Stimulated activated CD8-positive, alpha-beta memory T cell treated with anti-CD3 and anti-CD28 coated beads, Interleukin-12 subunit alpha, Interleukin-12 subunit beta, amount 100 ng/mL, for 4 hours (primary cell): ENCODE measurements around the gene MRPS2.
"Not testable (repeated sequence)": the region's sequence is repeated elsewhere in the genome, so short reads cannot be mapped to it uniquely, and the experiment has no call there.

Source experiments
- DNase-seq: peaks from one replicate; pipeline ENCODE4 v3.0.0-alpha.2; 2020; ENCODE audit warnings: low read depth

The MRPS2 gene

GRCh38 chr9:135514342-135515082 is 14.0 kb downstream of the MRPS2 start:
- DNase-seq = no peak

DNA sequence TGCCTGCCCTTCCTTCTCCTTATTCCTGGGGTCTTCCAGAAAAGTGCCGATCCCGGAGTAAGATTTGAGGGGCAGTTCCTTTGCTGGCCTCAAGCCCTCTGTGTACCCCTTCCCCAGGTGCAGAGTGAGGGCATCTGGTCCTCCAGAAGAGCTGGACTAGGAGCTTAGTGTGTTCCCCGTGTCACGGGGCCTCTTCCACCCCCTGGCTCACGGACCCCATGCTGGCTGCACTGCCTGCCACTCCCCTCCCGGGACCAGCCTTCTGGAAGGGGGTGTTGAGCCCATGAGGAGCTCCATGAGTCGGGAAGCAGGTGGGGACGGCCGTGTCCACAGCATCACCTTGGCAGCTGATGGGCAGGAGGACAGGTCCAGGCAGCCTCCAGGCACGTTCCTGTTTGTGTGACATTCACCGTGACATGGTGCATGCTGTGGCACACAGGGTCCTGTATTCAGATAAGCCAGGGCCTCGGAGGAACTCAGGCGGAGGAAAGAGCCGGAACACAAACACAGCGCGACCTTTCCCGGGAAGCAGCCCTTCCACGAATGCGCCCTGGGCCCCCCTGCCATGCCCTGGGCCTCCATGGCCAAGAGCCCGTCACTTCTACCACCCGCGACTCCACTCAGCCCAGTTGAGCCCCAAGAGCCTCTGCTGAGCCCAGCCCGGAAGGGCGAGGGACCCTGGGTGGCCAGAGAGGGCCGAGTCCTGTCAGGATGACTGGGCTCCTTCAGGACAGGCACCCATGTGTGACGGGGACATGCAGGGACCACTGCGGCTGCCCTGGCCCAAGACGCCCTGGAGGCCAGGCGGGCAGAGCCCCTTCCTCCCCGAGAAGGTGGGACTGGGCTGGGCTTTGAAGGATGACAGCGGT is 14.8 kb downstream of the MRPS2 start:
- no peak for DNase-seq

DNA sequence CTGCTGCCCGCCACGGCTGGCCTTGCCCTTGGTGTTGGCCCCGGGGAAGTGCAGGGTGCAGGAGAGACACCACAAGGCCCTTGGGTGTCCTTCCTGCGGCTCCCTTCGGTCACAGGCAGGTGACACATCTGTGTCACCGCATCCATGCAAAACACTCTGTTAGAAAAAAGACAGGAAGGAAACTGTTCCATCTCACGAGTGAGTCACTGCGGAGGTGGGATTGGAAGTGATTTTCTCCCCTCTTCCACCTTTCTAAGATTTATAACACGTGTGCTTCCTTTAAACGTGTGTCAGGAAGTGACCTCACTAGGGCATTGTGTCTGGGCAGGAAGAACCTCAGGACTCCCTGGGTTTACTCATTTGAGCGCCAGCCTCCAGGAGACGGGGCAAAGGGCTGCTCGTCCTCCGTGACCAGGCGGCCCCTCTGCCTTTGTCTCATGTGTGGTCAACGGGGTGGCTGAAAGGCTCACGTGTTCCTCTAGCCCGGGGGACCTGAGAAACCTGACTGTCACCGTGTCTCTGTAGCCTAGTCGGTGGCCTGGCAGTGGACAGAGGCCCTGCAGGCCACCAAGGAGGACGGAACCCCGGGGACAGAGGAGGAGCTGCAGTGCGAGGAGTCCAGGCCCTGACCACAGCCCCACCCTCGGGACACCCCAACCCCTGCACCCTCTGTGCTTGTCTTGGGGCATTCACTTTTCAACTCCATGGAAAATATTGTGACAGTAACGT is 15.8 kb downstream of the MRPS2 start:
- no peak for DNase-seq

DNA sequence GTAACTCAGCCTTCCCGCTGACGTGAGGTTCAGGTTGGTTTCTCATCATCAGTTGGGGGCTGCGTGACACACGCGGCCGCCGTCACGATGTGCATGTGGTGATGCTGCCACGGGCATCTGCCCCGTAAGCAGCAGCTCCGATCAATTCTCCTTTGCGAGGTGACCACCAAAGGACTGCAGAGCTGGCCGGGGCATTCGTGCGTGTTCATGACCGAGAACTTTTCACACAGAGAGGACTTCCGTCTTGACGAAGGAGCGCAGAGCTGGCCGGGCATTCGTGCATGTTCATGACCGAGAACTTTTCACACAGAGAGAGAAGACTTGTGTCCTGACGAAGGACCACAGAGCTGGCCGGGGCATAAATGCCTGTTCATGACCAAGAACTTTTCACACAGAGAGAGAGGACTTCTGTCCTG is 16.9 kb downstream of the MRPS2 start:
- DNase-seq = no peak

DNA sequence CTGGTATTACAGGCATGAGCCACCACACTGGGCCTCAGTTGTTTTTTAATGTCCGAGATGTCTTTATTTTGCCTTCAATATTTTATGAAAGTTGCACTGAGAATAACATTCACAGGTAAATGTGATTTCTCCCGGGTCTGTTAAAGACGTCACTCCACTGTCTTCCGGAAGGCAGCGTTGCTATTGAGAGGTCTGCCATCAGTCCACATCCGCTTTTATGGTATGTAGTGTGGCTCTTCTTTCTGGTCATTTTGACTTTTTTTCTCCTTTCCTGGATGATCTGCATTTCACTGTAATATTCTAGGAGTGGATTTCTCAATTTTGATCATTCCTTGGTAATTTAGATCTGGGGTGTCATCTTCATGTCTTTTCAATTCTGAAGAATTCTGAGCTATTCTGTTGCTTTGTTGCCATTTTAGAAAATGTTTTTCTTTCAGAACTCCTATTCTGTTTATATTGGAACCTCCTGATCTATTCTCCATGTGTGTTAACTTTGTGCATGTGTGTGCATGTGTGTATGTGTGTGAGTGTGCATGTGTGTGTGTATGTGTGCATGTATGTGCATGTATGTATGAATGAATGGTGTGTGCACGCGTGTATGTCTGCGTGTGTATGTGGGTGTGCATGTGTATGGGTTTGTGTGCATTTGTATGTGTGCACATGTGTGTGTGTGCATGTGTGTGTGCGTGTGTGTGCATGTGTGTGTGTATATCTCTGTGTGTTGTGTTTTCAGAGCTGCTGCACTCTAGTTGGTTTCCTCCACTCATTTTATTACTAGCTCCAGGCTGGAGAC is 18.9 kb downstream of the MRPS2 start:
- no peak for DNase-seq

DNA sequence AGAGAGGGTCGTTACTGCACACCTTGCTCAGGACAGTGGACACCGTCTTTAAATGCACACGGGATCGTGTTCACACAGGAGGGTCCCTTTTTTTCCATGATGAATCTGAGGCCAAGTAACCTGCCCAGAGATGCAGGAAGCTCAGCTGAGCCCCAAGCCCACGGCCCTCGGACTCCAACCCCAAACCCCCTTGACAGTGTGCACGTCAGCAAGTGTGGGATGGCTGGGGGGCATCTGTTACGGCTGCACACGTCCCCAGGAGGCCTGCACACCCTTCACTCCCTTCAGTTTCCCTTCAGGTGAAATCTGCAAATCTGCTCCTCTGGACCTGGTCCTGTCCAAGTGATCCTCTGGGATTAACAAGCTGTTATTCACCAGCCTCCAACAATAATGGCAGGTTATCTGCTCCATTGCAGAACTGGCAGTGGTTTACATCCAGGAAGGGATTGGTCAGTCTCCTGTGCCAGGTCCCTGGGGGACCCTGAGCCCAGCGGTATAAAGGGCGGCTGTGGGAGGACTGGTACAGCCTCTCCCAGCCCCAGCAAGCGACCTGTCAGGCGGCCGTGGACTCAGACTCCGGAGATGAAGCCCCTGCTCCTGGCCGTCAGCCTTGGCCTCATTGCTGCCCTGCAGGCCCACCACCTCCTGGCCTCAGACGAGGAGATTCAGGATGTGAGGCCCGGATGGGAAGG is 20.6 kb downstream of the MRPS2 start, which contains the start of gene LCN1:
TSS of gene LCN1 (plus strand) at position 525 of the 692 bp plus-strand sequence. CDS start at position 583, 58 bp downstream.
- no peak for DNase-seq

- DNase-seq = no peak
Observed at GRCh38 chr9:135521608-135522095, 21.2 kb downstream of the MRPS2 start.

- no peak for DNase-seq
Observed at GRCh38 chr9:135522137-135522877, 21.8 kb downstream of the MRPS2 start.

- DNase-seq = no peak
Observed at GRCh38 chr9:135522931-135523330, 22.4 kb downstream of the MRPS2 start.

DNA sequence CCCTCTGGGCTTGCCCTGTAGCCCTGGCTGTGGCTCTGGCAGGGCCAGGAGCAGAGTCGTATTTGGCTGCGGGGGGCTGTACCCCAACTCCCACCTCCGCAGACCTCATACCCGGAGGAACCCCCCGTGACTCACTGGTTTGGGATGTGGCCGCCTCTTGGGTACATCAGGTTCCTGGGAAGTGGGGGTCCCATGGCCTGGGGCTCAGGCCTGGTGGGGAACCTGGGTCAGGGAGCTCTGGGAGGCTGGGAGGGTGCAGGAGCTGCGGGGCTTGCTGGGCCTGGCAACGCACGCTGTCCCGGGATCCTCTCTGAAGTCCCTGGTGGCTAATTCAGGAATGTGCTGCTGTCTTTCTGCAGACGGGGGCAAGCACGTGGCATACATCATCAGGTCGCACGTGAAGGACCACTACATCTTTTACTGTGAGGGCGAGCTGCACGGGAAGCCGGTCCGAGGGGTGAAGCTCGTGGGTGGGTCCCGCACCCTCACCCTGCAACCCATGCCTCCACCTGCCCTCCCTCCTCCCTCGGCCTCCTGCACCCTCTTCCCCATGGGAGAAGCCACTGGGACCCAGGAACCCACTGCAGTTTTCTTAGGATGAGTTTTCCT is 23.1 kb downstream of the MRPS2 start:
- no peak for DNase-seq

DNA sequence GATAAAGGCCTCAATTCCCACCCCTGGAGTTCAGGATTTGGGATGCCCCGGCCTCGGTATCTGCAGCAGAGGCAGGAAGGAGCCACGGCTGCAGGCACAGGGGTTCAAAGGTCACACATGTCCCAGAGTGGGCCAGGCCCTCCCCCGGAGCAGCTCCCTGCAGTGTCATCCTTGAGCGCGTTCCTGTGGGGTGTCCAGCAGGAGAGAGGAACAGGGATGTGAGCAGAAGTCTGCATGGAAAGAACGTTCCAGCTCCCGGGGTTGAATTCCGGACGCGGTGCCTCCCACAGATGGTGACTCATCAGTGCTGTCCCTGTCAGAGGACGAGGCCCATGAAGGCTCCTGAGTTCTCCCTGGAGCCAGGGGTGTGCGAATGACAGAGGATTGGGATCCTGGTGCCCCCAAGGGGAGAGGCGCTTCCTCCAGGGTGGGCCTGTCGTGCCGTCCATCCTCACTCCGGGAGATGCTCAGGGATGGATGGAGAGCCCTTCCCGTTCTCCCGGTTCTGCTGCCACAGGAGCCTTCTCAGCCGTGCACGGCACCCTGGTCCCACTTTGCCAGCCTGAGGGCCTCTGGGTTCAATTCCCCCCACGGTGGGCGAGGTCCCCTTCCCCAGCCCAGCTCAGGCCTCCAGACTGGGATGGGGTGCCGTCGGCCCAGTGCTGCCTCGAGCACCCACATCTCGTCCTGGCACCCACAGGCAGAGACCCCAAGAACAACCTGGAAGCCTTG is 23.8 kb downstream of the MRPS2 start:
- no peak for DNase-seq

DNA sequence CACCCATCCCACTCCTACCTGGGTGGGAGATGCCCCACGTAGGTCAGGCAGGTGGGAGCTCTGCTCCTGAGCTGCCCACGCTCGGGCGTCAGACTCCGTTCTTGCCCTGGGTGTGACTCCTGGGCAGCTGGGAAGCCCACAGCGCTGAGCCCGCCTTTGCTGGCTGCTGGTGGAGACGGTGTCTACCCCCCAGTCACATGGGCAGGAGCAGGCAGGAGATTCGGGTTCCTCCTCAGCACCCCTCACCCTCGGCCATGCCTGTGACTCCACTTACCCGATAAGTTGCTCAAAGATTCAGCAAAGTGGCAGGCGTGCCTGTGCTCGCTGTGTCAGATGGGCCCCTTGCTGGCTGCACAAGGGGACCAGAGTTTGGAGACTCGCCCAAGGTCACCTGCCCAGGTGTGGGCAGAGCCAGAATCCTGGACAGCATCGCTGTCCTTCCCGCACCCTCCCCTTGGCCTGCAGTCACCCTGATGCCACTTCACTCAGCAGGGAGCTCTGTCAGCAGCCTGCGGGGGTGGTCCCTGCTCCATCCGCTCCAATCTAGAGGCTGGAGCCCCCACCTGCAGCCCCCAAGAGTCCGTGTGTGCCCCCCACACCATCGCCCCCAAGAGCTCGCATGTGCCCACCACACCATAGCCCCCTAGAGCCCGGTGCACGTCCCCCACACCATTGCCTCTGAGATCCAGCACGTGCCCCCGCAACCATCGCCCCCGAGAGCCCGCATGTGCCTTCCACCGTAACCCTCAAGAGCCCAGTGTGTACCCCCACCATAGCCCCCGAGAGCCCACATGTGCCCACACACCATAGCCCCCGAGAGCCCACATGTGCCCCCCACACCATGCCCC is 25.0 kb downstream of the MRPS2 start:
- no peak for DNase-seq

DNA sequence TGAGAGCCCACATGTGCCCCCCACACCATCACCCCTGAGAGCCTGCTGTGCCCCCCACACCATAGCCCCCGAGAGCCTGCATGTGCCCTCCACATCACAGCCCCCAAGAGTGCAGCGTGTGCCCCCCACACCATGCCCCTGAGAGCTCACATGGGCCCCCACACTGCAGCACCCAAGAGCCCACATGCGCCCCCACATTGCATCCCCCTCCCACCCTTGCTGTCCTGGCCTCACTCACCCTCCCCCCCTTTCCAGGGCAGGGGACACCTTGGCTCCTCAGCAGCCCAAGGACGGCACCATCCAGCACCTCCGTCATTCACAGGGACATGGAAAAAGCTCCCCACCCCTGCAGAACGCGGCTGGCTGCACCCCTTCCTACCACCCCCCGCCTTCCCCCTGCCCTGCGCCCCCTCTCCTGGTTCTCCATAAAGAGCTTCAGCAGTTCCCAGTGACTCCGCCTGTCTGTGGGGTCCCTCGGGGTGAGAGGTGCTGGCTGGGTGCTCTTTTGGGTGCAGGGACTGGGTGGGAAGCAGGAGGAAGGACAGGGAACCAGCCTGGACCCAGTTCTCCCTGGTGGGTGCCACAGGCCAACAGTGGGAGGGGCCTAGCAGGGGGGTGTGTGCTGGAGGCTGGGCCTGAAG is 25.7 kb downstream of the MRPS2 start:
- DNase-seq = no peak

DNA sequence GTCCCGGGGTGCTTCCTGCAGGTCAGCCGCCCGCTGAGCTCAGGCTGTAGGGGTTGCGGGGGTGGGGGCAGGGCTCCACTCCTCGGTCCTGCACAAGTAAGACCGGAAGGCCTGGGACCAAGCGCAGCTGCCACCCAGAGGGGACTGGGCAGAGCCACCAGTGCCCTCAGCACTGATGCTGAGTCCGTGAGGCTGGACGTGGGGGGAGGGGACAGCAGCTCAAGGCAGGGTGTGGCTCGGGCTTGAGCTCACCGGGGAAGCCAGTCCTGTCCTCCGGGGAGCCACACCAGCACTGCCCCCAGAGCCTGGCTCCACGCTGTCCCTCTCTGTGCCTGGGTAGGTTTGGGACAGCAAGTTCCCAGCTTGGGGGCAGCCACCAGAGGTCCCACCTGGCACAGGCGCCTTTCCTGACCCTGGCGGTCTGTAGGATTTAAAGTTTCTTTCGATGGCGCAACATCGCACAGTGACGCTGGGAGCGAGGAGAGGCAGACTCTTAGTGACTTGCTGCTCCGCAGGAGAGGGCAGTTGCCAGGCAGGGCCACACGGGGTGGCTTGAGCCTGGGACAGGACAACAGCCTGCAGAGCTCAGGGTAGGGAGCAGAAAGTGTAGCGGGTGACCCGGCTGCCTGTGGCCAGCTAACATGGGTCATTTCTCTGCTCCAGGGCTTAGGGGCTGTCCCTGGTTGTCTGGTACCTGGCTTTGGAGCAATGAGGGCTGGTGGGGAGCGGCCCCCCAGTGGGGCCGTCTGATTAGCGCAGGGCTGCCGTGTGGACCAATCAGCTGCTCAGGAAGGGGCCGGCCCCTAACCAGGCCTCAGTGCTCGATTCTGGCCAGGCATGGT is 26.5 kb downstream of the MRPS2 start:
- no peak for DNase-seq

DNA sequence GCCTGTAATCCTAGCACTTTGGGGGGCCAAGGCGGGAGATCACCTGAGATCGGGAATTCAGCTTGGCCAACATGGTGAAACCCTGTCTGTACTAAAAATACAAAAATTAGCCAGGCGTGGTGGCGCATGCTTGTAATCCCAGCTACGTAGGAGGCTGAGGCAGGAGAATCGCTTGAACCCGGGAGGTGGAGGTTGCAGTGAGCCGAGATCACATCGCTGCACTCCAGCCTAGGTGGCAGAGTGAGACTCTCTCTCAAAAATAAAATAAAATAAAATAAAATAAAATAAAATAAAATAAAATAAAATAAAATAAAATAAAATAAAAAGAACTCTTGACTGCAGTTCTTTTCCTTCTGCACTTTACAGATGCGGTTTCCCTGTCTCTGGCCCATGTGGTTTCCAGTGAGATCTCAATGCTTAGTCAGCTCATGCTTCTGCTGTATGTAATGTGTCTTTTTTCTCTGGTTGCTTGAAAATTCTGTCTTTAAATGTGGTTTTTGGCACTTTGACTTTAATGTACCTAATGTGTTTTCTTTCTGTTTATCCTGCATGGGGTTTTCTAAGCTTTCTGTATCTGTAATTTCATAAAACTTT is 28.5 kb downstream of the MRPS2 start:
- DNase-seq = not testable (repeated sequence)

DNA sequence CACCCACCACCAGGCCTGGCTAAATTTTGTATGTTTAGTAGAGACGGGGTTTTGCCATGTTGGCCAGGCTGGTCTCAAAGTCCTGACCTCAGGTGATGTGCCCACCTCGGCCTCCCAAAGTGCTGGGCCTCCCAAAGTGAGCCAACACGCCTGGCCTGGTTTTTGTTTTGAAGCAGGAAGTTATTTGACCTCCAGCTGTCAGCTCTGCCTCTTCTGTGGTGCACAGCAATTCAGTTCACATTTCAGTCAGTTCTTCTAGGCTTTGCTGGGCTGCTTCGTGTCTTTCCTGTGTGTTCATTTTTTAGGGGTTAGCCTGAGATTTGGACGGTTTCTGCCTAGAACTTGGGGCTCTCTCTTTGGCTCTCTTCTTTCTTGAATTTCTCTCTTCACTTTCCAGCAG is 29.7 kb downstream of the MRPS2 start:
- DNase-seq = no peak
